MG63 (cell line): ENCODE measurements around the gene MT2A. TPM values are rescaled to one million over a fixed set of nuclear protein-coding genes. Genes with fewer than 3 reads are reported as not detected.

Experiments
- DNase-seq: peaks from one replicate; pipeline ENCODE4 v3.0.0-alpha.2; 2020
- H3K27me3 ChIP-seq: fragments of 250-450 bp; sonication (Bioruptor Pico); 2 replicates; pipeline ENCODE4 v1.5.1; 2020; ENCODE audit warnings: mild to moderate bottlenecking, moderate library complexity
- H3K36me3 ChIP-seq: fragments of 250-450 bp; sonication (Bioruptor Pico); 2 replicates; pipeline ENCODE4 v1.5.1; 2020; ENCODE audit warnings: mild to moderate bottlenecking, moderate library complexity
- H3K4me3 ChIP-seq: fragments of 250-450 bp; sonication (Bioruptor Pico); 2 replicates; pipeline ENCODE4 v1.5.1; 2020; ENCODE audit warnings: mild to moderate bottlenecking, moderate library complexity
- H3K9me3 ChIP-seq: fragments of 250-450 bp; sonication (Bioruptor Pico); 2 replicates; pipeline ENCODE4 v1.5.1; 2020; ENCODE audit warnings: mild to moderate bottlenecking, moderate library complexity
- total RNA-seq: library from RNA; depleted of rRNA; stranded (reverse); fragments of >200 nt; shearing (Covaris generic); gene quantifications from 2 replicates; pipeline ENCODE4 v1.2.3, GENCODE V29; 2014; ENCODE audit warnings: low replicate concordance

MT2A gene
- total RNA-seq, 1 experiment from 2014 or later: 538 TPM

DNA sequence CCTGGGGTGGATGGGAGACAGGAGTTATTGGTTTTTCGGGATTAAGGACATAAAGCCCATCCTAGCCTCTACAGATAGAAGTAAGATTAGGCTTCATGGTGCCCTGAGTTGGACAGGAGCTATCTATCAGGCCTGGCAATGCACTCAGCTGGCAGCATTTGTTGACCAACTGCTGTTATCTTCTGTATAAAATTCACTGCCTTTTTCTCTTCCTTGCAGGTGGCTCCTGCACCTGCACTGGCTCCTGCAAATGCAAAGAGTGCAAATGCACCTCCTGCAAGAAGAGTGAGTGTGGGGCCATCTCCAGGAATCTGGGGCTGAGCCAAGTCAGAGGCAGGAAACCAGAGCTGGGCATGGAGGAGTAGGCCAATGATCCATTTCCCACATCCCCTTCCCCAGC lies 30.7 kb downstream of the MT2A start:
- Histone ChIP-seq H3K27me3 (peaks cover 3% of the 10 kb centered on the region; the same call in 1 of the 2 replicates), H3K36me3 (no peaks in the 10 kb centered on the region; the same call in 1 of the 2 replicates), H3K9me3 (no peaks in the 10 kb centered on the region), H3K4me3 (no peak overlapping the region)
- DNase-seq: no peak

DNA sequence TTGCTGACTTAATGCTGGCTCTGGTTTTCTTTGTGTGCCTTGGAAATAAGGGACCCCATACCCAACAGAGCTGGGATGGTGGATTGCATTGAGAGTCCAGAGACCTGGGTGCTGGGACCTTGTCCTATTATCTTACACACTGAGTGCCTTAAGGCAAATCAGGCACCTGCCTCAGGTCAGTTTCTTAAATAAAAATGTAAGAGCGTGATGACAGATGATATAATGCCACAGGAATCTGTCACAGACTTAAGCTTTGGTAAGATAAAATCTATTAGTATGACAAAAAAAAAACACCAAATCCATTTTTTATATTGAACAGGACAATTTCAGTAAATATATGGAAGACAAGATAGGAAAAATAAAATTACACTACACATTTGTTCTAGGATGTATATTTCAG lies 31.7 kb downstream of the MT2A start:
- Histone ChIP-seq H3K27me3 (peaks cover 3% of the 10 kb centered on the region; the same call in 1 of the 2 replicates), H3K4me3 (no peak overlapping the region)
- no peak for DNase-seq

DNA sequence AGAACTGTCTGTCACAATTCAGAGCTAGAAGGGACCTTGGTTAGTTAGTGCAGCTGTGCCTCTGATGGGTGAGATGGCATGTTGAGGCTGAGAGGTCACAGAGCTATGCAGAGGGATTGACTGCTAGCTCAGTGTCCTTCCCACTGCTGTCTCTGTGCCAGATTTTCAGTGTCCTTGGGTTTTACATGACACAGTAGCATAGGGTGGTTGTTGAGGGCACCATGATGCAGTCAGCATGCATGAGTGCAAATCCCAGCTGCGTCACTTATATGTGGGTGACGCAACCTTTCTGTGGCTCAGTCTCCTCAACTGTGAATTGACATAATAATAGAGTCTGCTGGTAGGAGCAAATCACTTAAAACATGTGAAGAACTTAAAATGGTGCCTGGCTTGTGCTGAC lies 32.8 kb downstream of the MT2A start:
- Histone ChIP-seq H3K4me3 (no peak overlapping the region), H3K9me3 (no peaks in the 10 kb centered on the region), H3K27me3 (peaks cover 3% of the 10 kb centered on the region; the same call in 1 of the 2 replicates), H3K36me3 (no peaks in the 10 kb centered on the region; the same call in 1 of the 2 replicates)
- no peak for DNase-seq

More for the DNA sequence above, 31.7 kb downstream of the MT2A start:
- no peaks in the 10 kb centered on the region; the same call in 1 of the 2 replicates for H3K36me3 ChIP-seq
- no peaks in the 10 kb centered on the region for H3K9me3 ChIP-seq

DNA sequence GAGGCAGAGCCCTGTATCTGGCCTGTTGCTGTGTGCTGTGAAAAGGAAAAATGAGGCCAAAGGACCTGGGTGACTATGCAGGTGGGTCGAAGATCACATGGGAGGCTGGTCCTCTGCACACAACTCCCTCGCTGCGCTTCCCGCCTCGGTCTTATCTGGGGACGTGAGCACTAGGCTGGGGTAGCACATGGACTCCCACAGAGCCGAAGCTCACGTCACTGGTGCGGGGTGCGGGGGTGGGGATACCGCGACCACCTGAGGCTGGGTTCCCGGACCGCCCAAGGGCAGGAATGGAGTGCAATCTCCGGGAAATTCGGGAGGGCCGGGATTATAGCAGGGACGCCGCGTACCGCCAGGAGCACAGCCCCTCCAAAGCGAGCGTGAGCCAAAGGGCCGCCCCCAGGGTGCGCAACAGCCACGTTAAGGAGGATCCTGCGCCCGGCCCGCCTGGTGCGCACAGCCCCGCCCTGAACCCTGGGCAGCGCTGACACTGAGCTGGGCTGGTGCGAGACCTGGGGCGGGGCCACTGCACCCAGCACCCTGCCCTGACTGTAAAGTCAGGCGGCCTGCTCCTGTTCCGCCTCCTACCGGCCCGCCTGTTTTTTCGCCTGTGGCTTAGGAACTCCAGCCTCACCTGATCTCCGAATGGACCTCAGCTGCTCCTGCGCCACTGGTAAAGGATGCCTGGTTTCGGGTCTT lies 34.8 kb downstream of the MT2A start:
- Histone ChIP-seq H3K4me3 (no peak overlapping the region), H3K27me3 (peaks cover 3% of the 10 kb centered on the region; the same call in 1 of the 2 replicates), H3K36me3 (no peaks in the 10 kb centered on the region; the same call in 1 of the 2 replicates), H3K9me3 (no peaks in the 10 kb centered on the region)
- DNase-seq: no peak

DNA sequence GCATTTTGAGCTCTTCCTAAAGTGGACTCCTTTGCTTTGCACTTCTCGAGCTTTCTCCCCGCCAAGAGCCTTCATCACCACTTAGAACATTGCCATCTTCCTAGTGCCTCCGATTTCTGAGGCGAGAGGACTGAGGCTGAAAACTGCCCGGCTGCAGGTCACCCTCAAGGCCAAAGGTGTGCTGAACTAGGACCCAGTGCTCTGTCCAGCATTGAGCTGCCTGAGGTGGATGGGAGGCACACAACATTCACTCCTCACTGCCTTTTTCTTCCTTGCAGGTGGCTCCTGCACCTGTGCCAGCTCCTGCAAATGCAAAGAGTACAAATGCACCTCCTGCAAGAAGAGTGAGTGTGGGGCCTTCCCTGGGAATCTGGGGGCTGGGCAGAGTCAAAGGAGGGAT lies 35.4 kb downstream of the MT2A start:
- peaks cover 3% of the 10 kb centered on the region; the same call in 1 of the 2 replicates for H3K27me3 ChIP-seq
- H3K4me3 ChIP-seq: no peak overlapping the region
- no peaks in the 10 kb centered on the region; the same call in 1 of the 2 replicates for H3K36me3 ChIP-seq
- DNase-seq: no peak
- H3K9me3 ChIP-seq: no peaks in the 10 kb centered on the region

DNA sequence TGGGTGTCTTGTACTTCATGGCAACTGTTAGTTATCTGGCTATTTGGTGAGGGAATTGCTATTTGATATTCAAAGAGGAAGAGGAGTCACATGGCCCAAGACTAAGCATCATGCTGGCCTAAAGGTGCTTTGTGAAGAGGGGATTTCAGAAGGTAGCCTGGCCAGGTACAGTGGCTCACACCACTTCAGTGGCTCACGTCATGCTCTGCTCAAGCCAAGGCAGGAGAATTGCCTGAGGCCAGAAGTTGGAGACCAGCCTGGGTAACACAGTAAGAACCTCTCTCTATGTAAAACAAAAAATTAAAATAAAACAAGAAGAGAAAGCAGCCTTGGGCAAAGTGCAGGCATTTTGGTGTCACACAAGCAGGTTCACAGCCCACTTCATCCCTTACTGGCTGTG lies 36.9 kb downstream of the MT2A start:
- peaks cover 2% of the 10 kb centered on the region; the same call in 1 of the 2 replicates for H3K27me3 ChIP-seq

DNA sequence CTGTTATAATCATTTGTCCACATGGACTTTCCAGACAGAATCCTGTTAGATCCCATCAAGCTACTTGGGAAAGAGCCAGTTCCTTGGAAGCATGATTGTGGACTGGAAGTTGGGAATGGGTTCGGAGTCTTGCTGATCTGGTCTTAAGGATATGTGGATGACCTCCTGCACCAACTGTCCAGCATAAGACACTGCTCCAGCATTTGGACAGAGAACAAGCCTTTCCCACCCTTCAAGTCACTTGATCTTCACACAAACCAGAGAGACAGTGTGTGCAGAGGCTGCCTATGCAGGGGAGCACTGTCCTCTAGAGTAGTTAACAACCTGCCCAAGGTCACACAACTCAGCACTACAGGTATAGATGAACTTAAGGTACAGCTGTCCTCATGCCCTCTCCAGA lies 37.5 kb downstream of the MT2A start:
- Histone ChIP-seq H3K36me3 (no peaks in the 10 kb centered on the region; the same call in 1 of the 2 replicates), H3K27me3 (no peaks in the 10 kb centered on the region), H3K4me3 (no peak overlapping the region), H3K9me3 (no peaks in the 10 kb centered on the region)
- DNase-seq: no peak

More for the DNA sequence above, 36.9 kb downstream of the MT2A start:
- Histone ChIP-seq H3K9me3 (no peaks in the 10 kb centered on the region), H3K36me3 (no peaks in the 10 kb centered on the region; the same call in 1 of the 2 replicates), H3K4me3 (no peak overlapping the region)
- DNase-seq: no peak

DNA sequence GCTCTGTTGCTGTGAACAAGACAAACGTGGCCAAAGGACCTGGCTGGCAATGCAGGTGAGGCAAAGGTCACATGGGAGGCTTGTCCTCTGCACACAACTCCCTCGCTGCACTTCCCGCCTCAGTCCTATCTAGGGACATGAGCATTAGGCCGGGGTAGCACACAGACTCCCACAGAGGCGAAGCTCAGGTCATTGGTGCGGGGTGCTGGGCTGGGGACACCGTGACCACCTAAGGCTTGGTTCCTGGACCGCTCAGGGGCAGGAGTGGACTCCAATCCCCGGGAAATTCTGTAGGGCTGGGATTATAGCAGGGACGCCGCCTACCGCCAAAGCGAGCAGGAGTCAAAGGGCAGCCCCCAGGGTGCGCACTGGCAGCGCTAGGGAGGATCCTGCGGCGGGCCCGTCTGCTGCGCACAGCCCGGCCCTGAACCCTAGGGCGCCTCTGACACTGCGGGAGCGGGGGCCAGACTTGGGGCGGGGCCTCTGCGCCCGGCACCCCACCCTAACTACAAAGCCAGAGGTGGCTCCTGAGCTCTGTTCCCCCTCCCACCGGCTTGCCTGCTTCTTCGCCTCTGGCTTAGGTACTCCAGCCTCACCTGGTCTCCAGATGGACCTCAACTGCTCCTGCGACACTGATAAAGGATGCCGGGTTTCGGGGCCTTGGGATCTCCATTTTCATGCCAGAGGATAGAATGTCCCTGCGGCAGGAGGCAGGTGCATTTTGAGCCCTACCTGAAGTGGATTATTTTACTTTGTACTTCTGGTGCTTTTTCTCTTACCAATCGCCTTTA lies 39.5 kb downstream of the MT2A start:
- Histone ChIP-seq H3K4me3 (no peak overlapping the region), H3K36me3 (no peaks in the 10 kb centered on the region), H3K27me3 (no peaks in the 10 kb centered on the region), H3K9me3 (no peaks in the 10 kb centered on the region)
- no peak for DNase-seq

DNA sequence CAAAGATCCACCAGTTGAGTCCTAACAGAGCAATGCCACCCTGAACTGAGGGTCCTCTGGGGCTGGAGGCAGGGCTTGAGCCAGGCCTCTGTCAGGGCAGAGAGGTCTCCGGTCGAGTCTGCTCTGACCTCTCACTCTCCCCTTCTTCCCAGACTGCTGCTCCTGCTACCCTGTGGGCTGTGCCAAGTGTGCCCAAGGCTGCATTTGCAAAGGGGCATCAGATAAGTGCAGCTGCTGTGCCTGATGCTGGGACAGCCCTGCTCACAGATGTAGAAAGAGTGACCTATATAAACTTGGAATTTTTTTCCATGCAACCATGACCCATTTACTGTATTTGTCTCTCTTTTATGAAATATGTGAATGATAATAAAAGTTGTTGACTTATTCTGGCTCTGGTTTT lies 40.9 kb downstream of the MT2A start:
- no peak for DNase-seq
- no peak overlapping the region for H3K4me3 ChIP-seq
- no peaks in the 10 kb centered on the region for H3K9me3 ChIP-seq
- H3K27me3 ChIP-seq: no peaks in the 10 kb centered on the region
- H3K36me3 ChIP-seq: no peaks in the 10 kb centered on the region

DNA sequence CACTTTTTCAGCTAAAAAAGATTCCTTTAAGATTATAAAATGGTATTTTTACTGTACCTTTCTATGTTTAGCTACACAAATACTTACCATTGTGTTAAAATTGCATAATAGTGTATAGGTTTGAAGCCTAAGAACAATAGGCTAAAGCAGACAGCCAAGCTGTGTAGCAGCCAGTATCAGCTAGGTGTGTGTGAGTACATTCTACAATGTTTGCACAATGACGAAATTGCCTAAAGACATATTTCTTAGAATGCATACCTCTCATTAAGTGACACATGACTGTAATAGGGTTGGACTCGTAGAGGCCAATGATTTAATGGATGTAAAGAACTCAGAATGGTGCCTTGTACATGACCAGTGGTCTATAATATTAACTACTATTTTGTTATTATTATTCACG lies 41.4 kb downstream of the MT2A start:
- DNase-seq: no peak
- Histone ChIP-seq H3K4me3 (no peak overlapping the region), H3K27me3 (no peaks in the 10 kb centered on the region), H3K36me3 (no peaks in the 10 kb centered on the region), H3K9me3 (no peaks in the 10 kb centered on the region)

DNA sequence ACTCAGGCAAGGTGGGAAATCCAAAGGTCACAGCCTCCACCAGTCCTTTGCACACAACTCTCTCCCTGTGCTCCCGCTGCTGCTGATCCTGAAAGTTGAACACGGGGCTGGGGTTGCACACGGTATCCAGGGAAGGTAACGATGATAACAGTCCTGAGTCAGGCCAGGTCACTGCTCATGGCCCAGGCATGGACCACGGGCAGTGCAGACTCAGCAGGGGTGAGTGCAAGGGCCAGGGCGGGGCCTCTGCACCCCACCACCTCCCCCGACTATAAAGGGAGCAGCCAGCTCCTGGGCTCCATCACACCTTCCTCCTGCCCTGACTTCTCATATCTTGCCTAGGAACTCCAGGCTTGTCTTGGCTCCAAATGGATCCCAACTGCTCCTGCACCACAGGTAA lies 43.2 kb downstream of the MT2A start, which contains the start of gene MT1B:
Gene MT1B, plus strand, starts transcription at position 301 of the 400 bp plus-strand sequence. Its CDS starts 68 bp downstream, at position 369.
- DNase-seq: no peak
- no peak within 1 kb of the TSS for H3K4me3 ChIP-seq
- H3K9me3 ChIP-seq: no peaks in the 10 kb centered on the region
- no peaks in the 10 kb centered on the region for H3K27me3 ChIP-seq
- H3K36me3 ChIP-seq: no peaks in the 10 kb centered on the region

DNA sequence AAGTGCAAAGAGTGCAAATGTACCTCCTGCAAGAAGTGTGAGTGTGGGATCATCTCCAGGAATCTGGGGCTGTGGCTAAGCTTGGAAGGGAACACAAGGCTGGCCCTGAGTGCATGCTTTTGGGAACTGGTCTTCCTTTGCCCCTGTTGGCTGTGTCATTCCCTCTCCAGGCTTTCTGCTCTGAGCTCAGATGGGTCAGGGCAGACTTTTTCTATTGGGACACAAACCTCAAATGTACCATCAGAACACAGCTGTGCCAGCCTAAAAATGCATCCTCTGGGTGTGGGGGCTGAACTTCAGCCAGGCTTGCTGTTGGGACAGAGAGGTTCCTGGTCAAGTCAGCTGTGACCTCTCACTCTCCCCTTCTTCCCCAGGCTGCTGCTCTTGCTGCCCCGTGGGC lies 44.2 kb downstream of the MT2A start:
- no peak for DNase-seq
- no peaks in the 10 kb centered on the region for H3K36me3 ChIP-seq
- H3K4me3 ChIP-seq: no peak overlapping the region
- no peaks in the 10 kb centered on the region for H3K9me3 ChIP-seq
- H3K27me3 ChIP-seq: no peaks in the 10 kb centered on the region

DNA sequence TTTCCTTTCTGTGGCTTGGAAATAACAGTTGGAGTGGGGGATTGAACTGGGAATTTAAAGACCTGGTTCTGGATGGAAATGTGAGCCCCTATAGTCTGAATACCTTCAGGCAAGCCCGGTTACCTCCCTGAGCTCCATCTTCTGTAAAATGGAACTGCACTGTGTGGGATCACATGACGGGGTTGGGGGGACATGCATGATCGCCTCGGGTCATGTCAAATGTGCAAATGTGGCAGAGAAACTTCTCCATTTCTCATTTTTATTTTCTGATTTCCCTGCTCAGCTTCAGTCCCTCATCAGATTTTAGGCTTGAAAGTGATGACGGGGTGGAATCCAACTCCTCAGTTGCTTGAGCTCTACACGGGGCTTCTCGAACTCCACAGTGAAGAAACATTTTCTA lies 44.8 kb downstream of the MT2A start:
- Histone ChIP-seq H3K9me3 (no peaks in the 10 kb centered on the region), H3K27me3 (peaks cover 5% of the 10 kb centered on the region; the same call in 1 of the 2 replicates), H3K36me3 (no peaks in the 10 kb centered on the region), H3K4me3 (no peak overlapping the region)
- DNase-seq: no peak

DNA sequence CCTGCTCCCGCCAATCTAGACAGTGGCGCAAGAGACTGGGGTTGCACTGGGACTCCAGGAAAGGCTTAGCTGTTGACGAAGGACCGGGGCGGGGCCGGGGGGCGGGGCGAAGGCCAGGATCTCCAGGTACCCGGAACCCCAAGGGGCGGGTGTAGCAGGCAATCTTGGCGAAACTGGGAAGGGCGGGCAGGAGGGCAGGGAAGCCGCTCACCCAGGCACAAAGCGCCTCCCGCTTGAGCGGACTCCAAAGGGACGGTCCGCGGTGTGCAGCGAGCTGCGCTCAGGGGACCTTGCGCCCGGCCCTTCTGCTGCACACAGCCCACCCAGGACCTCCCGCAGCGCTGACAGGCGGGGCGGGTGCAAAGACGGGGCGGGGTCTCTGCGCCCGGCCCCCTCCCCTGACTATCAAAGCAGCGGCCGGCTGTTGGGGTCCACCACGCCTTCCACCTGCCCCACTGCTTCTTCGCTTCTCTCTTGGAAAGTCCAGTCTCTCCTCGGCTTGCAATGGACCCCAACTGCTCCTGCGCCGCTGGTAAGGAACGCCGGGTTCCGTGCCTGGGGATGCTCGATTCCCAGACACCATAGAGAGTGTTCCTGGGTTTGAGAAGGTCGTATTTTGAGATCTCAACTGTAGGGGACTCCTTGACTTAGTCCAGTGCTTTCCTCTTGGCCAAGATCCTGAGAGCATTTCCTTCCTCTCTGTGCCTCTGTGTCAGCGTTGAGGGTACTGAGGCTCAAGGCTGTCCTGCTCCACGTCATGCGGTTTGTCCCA lies 49.4 kb downstream of the MT2A start, which contains the start of gene MT1F:
Gene MT1F, plus strand, starts transcription at position 405 of the 772 bp plus-strand sequence. Its CDS starts 100 bp downstream, at position 505.
- H3K4me3 ChIP-seq: no peak within 1 kb of the TSS
- DNase-seq: no peak
- no peaks in the 10 kb centered on the region for H3K9me3 ChIP-seq
- peaks cover 6% of the 10 kb centered on the region; the same call in 1 of the 2 replicates for H3K27me3 ChIP-seq
- no peaks in the 10 kb centered on the region for H3K36me3 ChIP-seq

DNA sequence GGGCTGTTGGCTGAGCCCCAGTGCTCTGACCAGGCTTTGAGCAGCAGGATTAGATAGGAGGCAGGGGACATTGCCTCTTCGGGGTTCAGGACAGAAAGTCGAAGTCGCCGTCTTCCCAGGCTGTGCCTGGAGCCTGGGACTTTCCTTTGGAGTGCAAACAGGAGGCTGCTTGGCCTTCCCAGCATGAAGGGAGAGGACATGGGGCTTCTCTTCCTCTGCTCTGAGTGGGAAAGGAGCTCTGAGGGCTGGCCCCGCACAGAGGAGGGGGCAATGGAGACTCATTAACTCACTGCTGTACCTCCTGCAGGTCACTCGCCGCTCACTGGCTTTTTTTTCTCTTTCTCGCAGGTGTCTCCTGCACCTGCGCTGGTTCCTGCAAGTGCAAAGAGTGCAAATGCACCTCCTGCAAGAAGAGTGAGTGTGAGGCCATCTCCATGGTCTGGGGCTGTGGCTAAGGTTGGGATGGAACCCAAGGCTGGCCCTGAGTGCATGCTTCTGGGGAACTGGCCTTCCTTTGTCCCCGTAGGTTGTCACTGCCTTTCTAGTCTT lies 50.0 kb downstream of the MT2A start:
- H3K4me3 ChIP-seq: no peak overlapping the region
- H3K27me3 ChIP-seq: peaks cover 6% of the 10 kb centered on the region; the same call in 1 of the 2 replicates
- no peak for DNase-seq

More for the DNA sequence above, 50.0 kb downstream of the MT2A start:
- Histone ChIP-seq H3K36me3 (no peaks in the 10 kb centered on the region), H3K9me3 (no peaks in the 10 kb centered on the region)
